Esophagus squamous epithelium (tissue), 5 donors: ENCODE measurements around the gene EYS. TPM values are rescaled to one million over a fixed set of nuclear protein-coding genes. Genes with fewer than 3 reads are reported as not detected.
"Not testable (repeated sequence)": the region's sequence is repeated elsewhere in the genome, so short reads cannot be mapped to it uniquely, and the experiment has no call there.

Experiments used
- DNase-seq: peaks from one replicate; lab custom pipeline; 2025; lab: John Stamatoyannopoulos, UW
- H3K27ac ChIP-seq, 4 donors: fragments of 200-600 bp; sonication (generic); one replicate each; pipeline ENCODE4 v1.5.1; 2016 to 2019; ENCODE audit warnings: mild to moderate bottlenecking in 1 of 4
- H3K27me3 ChIP-seq, 4 donors: fragments of 200-600 bp; sonication (generic); 1 replicate in 3 of 4; 2 replicates in 1 of 4; pipeline versions ENCODE4 v1.5.1 to v1.6.0; 2017 to 2021; ENCODE audit warnings: antibody characterized with exemption in 1 of 4
- H3K36me3 ChIP-seq, 3 donors: fragments of 200-600 bp; sonication (generic); one replicate each; pipeline ENCODE4 v1.5.1; 2016 to 2019
- H3K4me1 ChIP-seq, 3 donors: fragments of 200-600 bp; sonication (generic); one replicate each; pipeline ENCODE4 v1.5.1; 2017 to 2019
- H3K4me3 ChIP-seq, 4 donors: fragments of 200-600 bp; sonication (generic); 1 replicate in 3 of 4; 2 replicates in 1 of 4; pipeline ENCODE4 v1.5.1; 2016 to 2019; ENCODE audit warnings: mild to moderate bottlenecking in 2 of 4, moderate library complexity in 1 of 4
- H3K9me3 ChIP-seq, 3 donors: fragments of 200-600 bp; sonication (generic); one replicate each; pipeline ENCODE4 v1.5.1; 2016 to 2019
- POLR2A ChIP-seq, 4 donors: fragments of 450-650 bp; IDR thresholded peaks; one replicate each; pipeline ENCODE4 v1.6.1; 2017; ENCODE audit warnings: antibody characterized with exemption in 4 of 4, mild to moderate bottlenecking in 4 of 4, moderate library complexity in 3 of 4
- WGBS, 2 donors: methylation state at CpG; one replicate each; pipeline ENCODE4 v1.1.5; 2018; 5-methylcytosine and 5-hydroxymethylcytosine counted together
- intact Hi-C: fragments of 100-400 bp; cut with DNase I; formaldehyde crosslinking; loops from one replicate; pipeline ENCODE4 v1.15.0; 2022
- total RNA-seq, 4 donors: library from RNA; depleted of rRNA; stranded (reverse); fragments of >200 nt; gene quantifications; one replicate each; pipeline ENCODE4 v1.1.0, GENCODE V29; 2016
- TF ChIP-seq, protein P1 (sequence below), 6 experiments: fragments of 450-650 bp in 4 of 6; fragments of 200-600 bp in 2 of 6; sonication (generic) in 2 of 6; IDR thresholded peaks; one replicate each; pipeline ENCODE4 v1.5.1; 2016 to 2019; ENCODE audit warnings: antibody characterized with exemption in 6 of 6, mild to moderate bottlenecking in 4 of 6, moderate library complexity in 4 of 6
- donor health status: DM: yes; HTN: yes; CAD: no.

Gene EYS
- total RNA-seq, 4 donors from 2014 or later, result 0.87 TPM; not detected in 3

GRCh38 chr6:65501045-65501444, 206.0 kb downstream of the EYS start:
- no peak for DNase-seq
- Histone ChIP-seq H3K27ac (no peak overlapping the region), H3K27me3 (no peaks in the 10 kb centered on the region), H3K36me3 (no peaks in the 10 kb centered on the region), H3K9me3 (no peaks in the 10 kb centered on the region), H3K4me1 (no peaks in the 10 kb centered on the region), H3K4me3 (no peak overlapping the region)
- intact Hi-C loops, result no loop called here
- WGBS, 2 donors, result 54 to 62% methylated on average over 2 of the region's 2 CpGs
- TF ChIP-seq, protein P1, sequence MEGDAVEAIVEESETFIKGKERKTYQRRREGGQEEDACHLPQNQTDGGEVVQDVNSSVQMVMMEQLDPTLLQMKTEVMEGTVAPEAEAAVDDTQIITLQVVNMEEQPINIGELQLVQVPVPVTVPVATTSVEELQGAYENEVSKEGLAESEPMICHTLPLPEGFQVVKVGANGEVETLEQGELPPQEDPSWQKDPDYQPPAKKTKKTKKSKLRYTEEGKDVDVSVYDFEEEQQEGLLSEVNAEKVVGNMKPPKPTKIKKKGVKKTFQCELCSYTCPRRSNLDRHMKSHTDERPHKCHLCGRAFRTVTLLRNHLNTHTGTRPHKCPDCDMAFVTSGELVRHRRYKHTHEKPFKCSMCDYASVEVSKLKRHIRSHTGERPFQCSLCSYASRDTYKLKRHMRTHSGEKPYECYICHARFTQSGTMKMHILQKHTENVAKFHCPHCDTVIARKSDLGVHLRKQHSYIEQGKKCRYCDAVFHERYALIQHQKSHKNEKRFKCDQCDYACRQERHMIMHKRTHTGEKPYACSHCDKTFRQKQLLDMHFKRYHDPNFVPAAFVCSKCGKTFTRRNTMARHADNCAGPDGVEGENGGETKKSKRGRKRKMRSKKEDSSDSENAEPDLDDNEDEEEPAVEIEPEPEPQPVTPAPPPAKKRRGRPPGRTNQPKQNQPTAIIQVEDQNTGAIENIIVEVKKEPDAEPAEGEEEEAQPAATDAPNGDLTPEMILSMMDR (IDR thresholded peaks at IDR 0.05), result no peak
- TF ChIP-seq POLR2A (IDR thresholded peaks at IDR 0.05), result no peak

DNA sequence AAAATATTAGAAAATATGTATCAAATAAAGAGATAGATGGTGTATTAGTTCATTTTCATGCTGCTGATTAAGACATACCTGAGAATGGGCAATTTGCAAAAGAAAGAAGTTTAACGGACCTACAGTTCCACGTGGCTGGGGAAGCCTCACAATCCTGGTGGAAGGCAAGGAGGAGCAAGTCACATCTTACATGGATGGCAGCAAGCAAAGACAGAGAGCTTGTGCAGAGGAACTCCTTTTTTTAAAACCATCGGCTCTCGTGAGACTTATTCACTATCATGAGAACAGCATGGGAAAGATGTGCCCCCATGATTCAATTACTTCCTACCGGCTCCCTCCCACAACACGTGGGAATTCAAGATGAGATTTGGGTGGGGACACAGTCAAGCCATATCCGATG, 223.4 kb downstream of the EYS start:
- H3K27me3 ChIP-seq, H3K4me3 ChIP-seq, DNase-seq, H3K4me1 ChIP-seq, H3K36me3 ChIP-seq, H3K9me3 ChIP-seq, intact Hi-C loops, H3K27ac ChIP-seq: not testable (repeated sequence)
- WGBS, 2 donors, result 78 to 88% methylated on average over 7 of the region's 7 CpGs

DNA sequence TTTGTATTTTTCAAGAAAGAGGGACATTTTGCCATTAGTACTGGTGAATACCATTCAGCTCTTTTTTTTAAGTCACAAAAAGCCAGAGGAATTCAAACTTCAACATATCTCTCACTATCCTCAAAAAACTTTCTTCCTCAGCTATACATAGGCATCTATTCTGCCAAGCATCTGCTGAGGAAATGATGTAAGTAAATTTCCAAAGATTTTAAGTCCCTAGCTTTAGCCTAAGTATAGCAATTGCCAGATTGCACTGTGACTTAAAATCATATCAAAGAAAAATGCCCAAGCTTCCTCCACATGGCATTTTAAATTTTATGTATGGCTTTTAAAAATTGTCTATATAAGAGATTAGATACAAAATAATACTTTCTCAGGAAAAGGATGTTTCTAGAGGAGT, 237.4 kb downstream of the EYS start:
- no peaks in the 10 kb centered on the region for H3K36me3 ChIP-seq
- DNase-seq, result no peak
- H3K27me3 ChIP-seq, result no peaks in the 10 kb centered on the region
- no peaks in the 10 kb centered on the region for H3K4me1 ChIP-seq
- intact Hi-C loops, result no loop called here
- TF ChIP-seq POLR2A (IDR thresholded peaks at IDR 0.05), result no peak
- TF ChIP-seq, protein P1 (IDR thresholded peaks at IDR 0.05), result no peak
- no peak overlapping the region for H3K27ac ChIP-seq
- no peaks in the 10 kb centered on the region for H3K9me3 ChIP-seq
- H3K4me3 ChIP-seq, result no peak overlapping the region

DNA sequence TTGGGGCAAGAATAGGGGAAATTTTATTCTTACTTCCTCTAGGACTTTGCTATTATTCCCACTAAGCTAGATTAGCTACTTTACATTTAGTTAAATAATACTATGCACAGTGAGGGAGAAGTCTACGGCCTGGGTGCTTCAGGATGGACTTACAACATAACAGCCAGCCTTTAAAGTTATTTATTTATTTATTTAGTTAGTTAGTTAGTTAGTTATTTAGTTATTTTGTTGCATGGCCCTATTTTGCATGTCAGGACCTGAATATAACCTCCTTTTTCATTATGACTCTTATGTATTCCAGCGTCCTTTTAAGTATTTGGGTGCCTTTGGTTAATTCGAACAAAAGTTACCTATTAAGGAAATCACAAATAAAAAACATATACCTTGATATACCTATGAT, 238.7 kb downstream of the EYS start:
- TF ChIP-seq POLR2A (IDR thresholded peaks at IDR 0.05), result no peak
- TF ChIP-seq, protein P1 (IDR thresholded peaks at IDR 0.05), result no peak
- no peaks in the 10 kb centered on the region for H3K27me3 ChIP-seq
- H3K9me3 ChIP-seq, result no peaks in the 10 kb centered on the region
- no peak overlapping the region for H3K27ac ChIP-seq
- no peaks in the 10 kb centered on the region for H3K36me3 ChIP-seq
- intact Hi-C loops, result no loop called here
- 70 to 73% methylated on average over 3 of the region's 3 CpGs for WGBS, 2 donors
- no peak overlapping the region for H3K4me3 ChIP-seq
- no peaks in the 10 kb centered on the region for H3K4me1 ChIP-seq
- no peak for DNase-seq

DNA sequence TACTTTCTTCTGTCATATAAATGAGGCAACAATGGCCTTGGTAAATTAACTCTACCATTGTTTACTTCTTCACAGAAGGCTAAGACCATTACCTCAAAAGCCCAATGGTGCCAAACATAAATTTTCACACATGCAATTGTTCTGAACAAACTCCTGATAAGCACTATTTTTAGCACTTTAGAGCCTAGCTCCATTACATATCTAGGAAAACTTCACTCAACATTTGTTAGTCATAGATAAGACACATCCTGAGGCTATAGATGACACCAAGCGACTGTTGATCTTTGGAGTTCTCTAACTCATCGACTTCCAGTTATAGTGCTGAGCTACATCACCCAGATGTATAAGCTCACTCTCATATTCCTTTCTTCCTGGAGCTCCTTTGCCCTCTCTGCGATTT, 245.9 kb downstream of the EYS start:
- Histone ChIP-seq H3K4me1 (no peaks in the 10 kb centered on the region), H3K27ac (no peak overlapping the region), H3K9me3 (no peaks in the 10 kb centered on the region), H3K4me3 (no peak overlapping the region), H3K27me3 (no peaks in the 10 kb centered on the region), H3K36me3 (no peaks in the 10 kb centered on the region)
- no peak for DNase-seq
- intact Hi-C loops, result no loop called here
- TF ChIP-seq, protein P1 (IDR thresholded peaks at IDR 0.05), result no peak
- no peak for TF ChIP-seq POLR2A (IDR thresholded peaks at IDR 0.05)
- WGBS, 2 donors, result 56 to 71% methylated on average over 3 of the region's 3 CpGs

DNA sequence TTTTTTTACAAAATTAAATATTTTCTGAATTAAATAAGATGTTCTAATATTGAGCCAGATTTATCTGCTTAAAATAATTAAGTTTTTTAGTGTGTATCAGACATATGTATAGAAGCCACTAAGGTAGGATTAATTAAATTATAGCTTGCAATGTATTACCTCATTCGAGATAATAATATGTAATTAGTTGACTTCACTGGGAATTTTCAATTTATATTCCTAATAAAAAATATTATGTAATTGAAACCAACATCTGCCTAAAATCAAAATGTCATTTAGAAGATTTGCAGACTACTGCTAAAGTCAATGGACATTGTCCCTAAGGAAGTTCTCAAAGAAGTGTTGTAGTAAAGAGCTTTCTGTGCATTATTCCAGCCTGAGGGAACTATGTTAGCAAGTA, 254.7 kb downstream of the EYS start:
- Histone ChIP-seq H3K27me3 (no peaks in the 10 kb centered on the region), H3K27ac (no peak overlapping the region), H3K9me3 (no peaks in the 10 kb centered on the region), H3K36me3 (no peaks in the 10 kb centered on the region), H3K4me3 (no peak overlapping the region), H3K4me1 (no peaks in the 10 kb centered on the region)
- DNase-seq, result no peak
- TF ChIP-seq, protein P1 (IDR thresholded peaks at IDR 0.05), result no peak
- no peak for TF ChIP-seq POLR2A (IDR thresholded peaks at IDR 0.05)
- intact Hi-C loops, result no loop called here
- WGBS, 2 donors, result 45 to 77% methylated on average over 1 of the region's 1 CpG
